Measurements from ENCODE around the gene CCL11. TPM values are rescaled to one million over a fixed set of nuclear protein-coding genes. Genes with fewer than 3 reads are reported as not detected.

The CCL11 gene
- total RNA-seq, 1 donor, result not detected

GRCh38 chr17:34252444-34253138, 33.0 kb upstream of the CCL11 start:
- Histone ChIP-seq H3K4me3 (ENCODE audit: low read length) (no peak overlapping the region), H3K27me3 (ENCODE audit: insufficient read depth, low read length) (peaks cover 3% of the 10 kb centered on the region), H3K9me3 (ENCODE audit: low read depth, low read length) (no peaks in the 10 kb centered on the region), H3K4me1 (ENCODE audit: insufficient read depth, low read length) (peaks cover 61% of the 10 kb centered on the region)

GRCh38 chr17:34253139-34253525, 32.4 kb upstream of the CCL11 start:
- Histone ChIP-seq H3K9me3 (ENCODE audit: low read depth, low read length) (no peaks in the 10 kb centered on the region), H3K4me1 (ENCODE audit: insufficient read depth, low read length) (peaks cover 56% of the 10 kb centered on the region), H3K27me3 (ENCODE audit: insufficient read depth, low read length) (peaks cover 3% of the 10 kb centered on the region), H3K4me3 (ENCODE audit: low read length) (no peak overlapping the region)

GRCh38 chr17:34254146-34254545, 31.4 kb upstream of the CCL11 start:
- H3K27me3 ChIP-seq (ENCODE audit: insufficient read depth, low read length), result peaks cover 6% of the 10 kb centered on the region
- no peaks in the 10 kb centered on the region for H3K9me3 ChIP-seq (ENCODE audit: low read depth, low read length)
- no peak overlapping the region for H3K4me3 ChIP-seq (ENCODE audit: low read length)
- H3K4me1 ChIP-seq (ENCODE audit: insufficient read depth, low read length), result peaks cover 46% of the 10 kb centered on the region

- H3K9me3 ChIP-seq (ENCODE audit: low read depth, low read length), result no peaks in the 10 kb centered on the region
- H3K4me3 ChIP-seq (ENCODE audit: low read length), result no peak within 1 kb of the TSS
- peaks cover 39% of the 10 kb centered on the region for H3K4me1 ChIP-seq (ENCODE audit: insufficient read depth, low read length)
- H3K27me3 ChIP-seq (ENCODE audit: insufficient read depth, low read length), result peaks cover 6% of the 10 kb centered on the region
Observed at GRCh38 chr17:34254651-34255380, 30.7 kb upstream of the CCL11 start, which contains the start of gene CCL2. CCL2 (plus strand) TSS chr17:34255285; CDS start chr17:34255350, 65 bp downstream.

- Histone ChIP-seq H3K9me3 (ENCODE audit: low read depth, low read length) (no peaks in the 10 kb centered on the region), H3K27me3 (ENCODE audit: insufficient read depth, low read length) (peaks cover 6% of the 10 kb centered on the region), H3K4me3 (ENCODE audit: low read length) (no peak overlapping the region), H3K4me1 (ENCODE audit: insufficient read depth, low read length) (peaks cover 34% of the 10 kb centered on the region)
Observed at GRCh38 chr17:34255381-34255732, 30.2 kb upstream of the CCL11 start.

GRCh38 chr17:34255841-34256240, 29.7 kb upstream of the CCL11 start:
- Histone ChIP-seq H3K27me3 (ENCODE audit: insufficient read depth, low read length) (peaks cover 6% of the 10 kb centered on the region), H3K4me3 (ENCODE audit: low read length) (no peak overlapping the region), H3K4me1 (ENCODE audit: insufficient read depth, low read length) (peaks cover 32% of the 10 kb centered on the region), H3K9me3 (ENCODE audit: low read depth, low read length) (no peaks in the 10 kb centered on the region)

GRCh38 chr17:34257299-34257985, 28.1 kb upstream of the CCL11 start:
- Histone ChIP-seq H3K4me3 (ENCODE audit: low read length) (no peak overlapping the region), H3K9me3 (ENCODE audit: low read depth, low read length) (no peaks in the 10 kb centered on the region), H3K27me3 (ENCODE audit: insufficient read depth, low read length) (peaks cover 6% of the 10 kb centered on the region), H3K4me1 (ENCODE audit: insufficient read depth, low read length) (peaks cover 22% of the 10 kb centered on the region)

- H3K27me3 ChIP-seq (ENCODE audit: insufficient read depth, low read length), result peaks cover 6% of the 10 kb centered on the region
- H3K4me3 ChIP-seq (ENCODE audit: low read length), result no peak overlapping the region
- no peaks in the 10 kb centered on the region for H3K9me3 ChIP-seq (ENCODE audit: low read depth, low read length)
- H3K4me1 ChIP-seq (ENCODE audit: insufficient read depth, low read length), result peaks cover 17% of the 10 kb centered on the region
Observed at GRCh38 chr17:34257986-34258326, 27.6 kb upstream of the CCL11 start.

- Histone ChIP-seq H3K27me3 (ENCODE audit: insufficient read depth, low read length) (peaks cover 2% of the 10 kb centered on the region), H3K4me3 (ENCODE audit: low read length) (no peak overlapping the region), H3K4me1 (ENCODE audit: insufficient read depth, low read length) (peaks cover 16% of the 10 kb centered on the region), H3K9me3 (ENCODE audit: low read depth, low read length) (no peaks in the 10 kb centered on the region)
Observed at GRCh38 chr17:34259146-34259545, 26.4 kb upstream of the CCL11 start.

GRCh38 chr17:34260861-34261260, 24.7 kb upstream of the CCL11 start:
- Histone ChIP-seq H3K9me3 (ENCODE audit: low read depth, low read length) (no peaks in the 10 kb centered on the region), H3K4me3 (ENCODE audit: low read length) (no peak overlapping the region), H3K27me3 (ENCODE audit: insufficient read depth, low read length) (peaks cover 2% of the 10 kb centered on the region), H3K4me1 (ENCODE audit: insufficient read depth, low read length) (no peaks in the 10 kb centered on the region)

GRCh38 chr17:34261568-34262337, 23.8 kb upstream of the CCL11 start:
- peaks cover 2% of the 10 kb centered on the region for H3K27me3 ChIP-seq (ENCODE audit: insufficient read depth, low read length)
- peaks cover 4% of the 10 kb centered on the region for H3K4me1 ChIP-seq (ENCODE audit: insufficient read depth, low read length)
- H3K9me3 ChIP-seq (ENCODE audit: low read depth, low read length), result no peaks in the 10 kb centered on the region
- H3K4me3 ChIP-seq (ENCODE audit: low read length), result no peak overlapping the region

GRCh38 chr17:34265711-34266110, 19.8 kb upstream of the CCL11 start:
- Histone ChIP-seq H3K4me1 (ENCODE audit: insufficient read depth, low read length) (peaks cover 4% of the 10 kb centered on the region), H3K27me3 (ENCODE audit: insufficient read depth, low read length) (peaks cover 3% of the 10 kb centered on the region), H3K4me3 (ENCODE audit: low read length) (no peak overlapping the region), H3K9me3 (ENCODE audit: low read depth, low read length) (no peaks in the 10 kb centered on the region)

GRCh38 chr17:34269969-34270368, 15.6 kb upstream of the CCL11 start, which contains the start of gene CCL7:
CCL7 (plus strand) TSS chr17:34270221; CDS start chr17:34270291, 70 bp downstream.
- peaks cover 14% of the 10 kb centered on the region for H3K27me3 ChIP-seq (ENCODE audit: insufficient read depth, low read length)
- peaks cover 4% of the 10 kb centered on the region for H3K4me1 ChIP-seq (ENCODE audit: insufficient read depth, low read length)
- H3K9me3 ChIP-seq (ENCODE audit: low read depth, low read length), result no peaks in the 10 kb centered on the region
- no peak within 1 kb of the TSS for H3K4me3 ChIP-seq (ENCODE audit: low read length)

GRCh38 chr17:34275881-34276280, 9.7 kb upstream of the CCL11 start:
- Histone ChIP-seq H3K27me3 (ENCODE audit: insufficient read depth, low read length) (peaks cover 10% of the 10 kb centered on the region), H3K4me1 (ENCODE audit: insufficient read depth, low read length) (no peaks in the 10 kb centered on the region), H3K4me3 (ENCODE audit: low read length) (no peak overlapping the region), H3K9me3 (ENCODE audit: low read depth, low read length) (no peaks in the 10 kb centered on the region)

- Histone ChIP-seq H3K4me1 (ENCODE audit: insufficient read depth, low read length) (no peaks in the 10 kb centered on the region), H3K27me3 (ENCODE audit: insufficient read depth, low read length) (peaks cover 4% of the 10 kb centered on the region), H3K9me3 (ENCODE audit: low read depth, low read length) (no peaks in the 10 kb centered on the region), H3K4me3 (ENCODE audit: low read length) (no peak overlapping the region)
Observed at GRCh38 chr17:34276826-34277225, 8.7 kb upstream of the CCL11 start.

Data from mononuclear cell (primary cell).